Ishikawa (cell line): ENCODE results near the gene MAPK4.

ENCODE experiments used
- CEBPB ChIP-seq: IDR thresholded peaks from 2 replicates; pipeline ENCODE4 v1.6.1; 2012
- CREB1 ChIP-seq: IDR thresholded peaks from 2 replicates; pipeline ENCODE4 v1.6.1; 2012; ENCODE audit warnings: low read depth
- EGR1 ChIP-seq: IDR thresholded peaks from 2 replicates; pipeline ENCODE4 v1.6.1; 2012
- EP300 ChIP-seq: IDR thresholded peaks from 2 replicates; pipeline ENCODE4 v1.6.1; 2012; ENCODE audit warnings: borderline replicate concordance
- FOXM1 ChIP-seq: IDR thresholded peaks from 2 replicates; pipeline ENCODE4 v1.6.1; 2012; ENCODE audit warnings: low read depth, borderline replicate concordance
- MAX ChIP-seq: IDR thresholded peaks from 2 replicates; pipeline ENCODE4 v1.6.1; 2012
- NFIC ChIP-seq: IDR thresholded peaks from 2 replicates; pipeline ENCODE4 v1.6.1; 2012
- RAD21 ChIP-seq: IDR thresholded peaks from 2 replicates; pipeline ENCODE4 v1.6.1; 2012; ENCODE audit warnings: low read depth
- REST ChIP-seq: IDR thresholded peaks from 2 replicates; pipeline ENCODE4 v1.6.1; 2012; ENCODE audit warnings: low read depth, mild to moderate bottlenecking
- TAF1 ChIP-seq: IDR thresholded peaks from 2 replicates; pipeline ENCODE4 v1.6.1; 2012; ENCODE audit warnings: low read depth, mild to moderate bottlenecking
- TCF12 ChIP-seq: IDR thresholded peaks from 2 replicates; pipeline ENCODE4 v1.6.1; 2012; ENCODE audit warnings: low read depth
- TEAD4 ChIP-seq: IDR thresholded peaks from 2 replicates; pipeline ENCODE4 v1.6.1; 2012
- USF1 ChIP-seq: IDR thresholded peaks from 2 replicates; pipeline ENCODE4 v1.6.1; 2012
- YY1 ChIP-seq: IDR thresholded peaks from 2 replicates; pipeline ENCODE4 v1.6.1; 2012; ENCODE audit warnings: low read depth
- ZBTB7A ChIP-seq: IDR thresholded peaks from 2 replicates; pipeline ENCODE4 v1.6.1; 2012; ENCODE audit warnings: low read depth

MAPK4 gene

GRCh38 chr18:50674307-50674980 is 114.6 kb downstream of the MAPK4 start:
- TF ChIP-seq TAF1 (no peak), MAX (no peak), RAD21 (no peak), YY1 (no peak), TCF12 (no peak), REST (no peak), ZBTB7A (no peak), CEBPB (no peak), EP300 (no peak), CREB1 (no peak)

- no peak for TF ChIP-seq YY1
- TF ChIP-seq REST = no peak
- TF ChIP-seq TCF12 = no peak
- no peak for TF ChIP-seq ZBTB7A
- TF ChIP-seq CREB1 = no peak
- no peak for TF ChIP-seq NFIC
- TF ChIP-seq MAX = no peak
- no peak for TF ChIP-seq EGR1
- no peak for TF ChIP-seq USF1
- no peak for TF ChIP-seq FOXM1
- no peak for TF ChIP-seq CEBPB
- no peak for TF ChIP-seq TEAD4
- TF ChIP-seq TAF1 = no peak
- no peak for TF ChIP-seq RAD21
- no peak for TF ChIP-seq EP300
These were observed 115.2 kb downstream of the MAPK4 start for GRCh38 chr18:50675043-50675442.

GRCh38 chr18:50678651-50679050 is 118.8 kb downstream of the MAPK4 start:
- TF ChIP-seq NFIC (no peak), YY1 (no peak), TCF12 (no peak), TEAD4 (no peak), MAX (no peak), CEBPB (no peak), TAF1 (no peak), EGR1 (no peak), FOXM1 (no peak), EP300 (no peak), ZBTB7A (no peak), USF1 (no peak), CREB1 (no peak), RAD21 (no peak), REST (no peak)

GRCh38 chr18:50679056-50679455 is 119.2 kb downstream of the MAPK4 start:
- TF ChIP-seq EP300 (no peak), RAD21 (no peak), ZBTB7A (no peak), CEBPB (no peak), TCF12 (no peak), FOXM1 (no peak), CREB1 (no peak), YY1 (no peak), TAF1 (no peak)
